Adrenal gland (tissue), 12 donors: Measurements from ENCODE around the gene SLC43A3. TPM values are rescaled to one million over a fixed set of nuclear protein-coding genes. Genes with fewer than 3 reads are reported as not detected.

Experiments
- DNase-seq, 7 donors: peaks; one replicate each; pipeline ENCODE4 v3.0.0-alpha.2; 2019 to 2020
- H3K27ac ChIP-seq, 5 donors: fragments of 200-600 bp; sonication (generic) in 4 of 5; 1 replicate in 3 of 5; 2 replicates in 2 of 5; pipeline versions ENCODE4 v1.5.1 to v1.8.0; 2016 to 2020; ENCODE audit warnings: mild to moderate bottlenecking in 1 of 5
- H3K27me3 ChIP-seq: fragments of 200-600 bp; 2 replicates; pipeline ENCODE4 v1.8.0; 2021
- H3K36me3 ChIP-seq, 2 donors: fragments of 200-600 bp; replicated peaks in 1 of 2; 1 replicate in 1 of 2; 2 replicates in 1 of 2; pipeline versions ENCODE4 v1.5.1 to v1.8.0; 2018 to 2022
- H3K4me1 ChIP-seq, 2 donors: fragments of 200-600 bp; replicated peaks in 1 of 2; 1 replicate in 1 of 2; 2 replicates in 1 of 2; pipeline versions ENCODE4 v1.5.1 to v1.8.0; 2018 to 2021
- H3K4me3 ChIP-seq, 4 donors: fragments of 200-600 bp; sonication (generic) in 3 of 4; one replicate each; pipeline ENCODE4 v1.5.1; 2016 to 2018
- H3K9me3 ChIP-seq, 3 donors: fragments of 200-600 bp; sonication (generic) in 1 of 3; replicated peaks in 1 of 3; 1 replicate in 2 of 3; 2 replicates in 1 of 3; pipeline versions ENCODE4 v1.5.1 to v1.8.0; 2016 to 2021
- POLR2A ChIP-seq, 2 donors: fragments of 450-650 bp; IDR thresholded peaks; one replicate each; pipeline ENCODE4 v1.6.1; 2017; ENCODE audit warnings: antibody characterized with exemption in 2 of 2, mild to moderate bottlenecking in 2 of 2, moderate library complexity in 1 of 2
- WGBS, 4 donors: extraction: QIAGEN DNeasy Blood & Tissue Kit in 2 of 4; methylation state at CpG; one replicate each; pipeline versions ENCODE4 v1.1.5 to v1.1.7; 2013 to 2017; 5-methylcytosine and 5-hydroxymethylcytosine counted together
- intact Hi-C, 2 donors: fragments of 100-400 bp; cut with DNase I; formaldehyde crosslinking; loops; one replicate each; pipeline versions ENCODE4 v1.14.1 to v1.15.0; 2022 to 2023
- polyA plus RNA-seq, 3 donors: library from polyadenylated mRNA; stranded (reverse); fragments of 200-250 nt in 2 of 3; fragments of 350-450 nt in 1 of 3; fragmentation: Illumina TruSeq in 1 of 3; extraction: RNeasy Lipid Tissue Mini Kit (QIAGEN cat#74804) in 1 of 3; gene quantifications; one replicate each; pipeline ENCODE4 v1.2.3, GENCODE V29; 2013 to 2014
- total RNA-seq, 9 donors: library from RNA; depleted of rRNA in 4 of 9; stranded (reverse); fragments of >200 nt in 4 of 9; fragments of 120-200 nt in 1 of 9; fragmentation: NEBNext Ultra II Directional in 1 of 9; extraction: Animal tissue kit (Norgen Biotek cat#: 25700) in 1 of 9; gene quantifications; one replicate each; pipeline versions ENCODE4 v1.1.0 to v1.2.4, GENCODE V29; 2013 to 2023
- TF ChIP-seq, protein P1 (sequence below), 6 experiments: fragments of 450-650 bp in 4 of 6; fragments of 200-600 bp in 2 of 6; sonication (generic) in 1 of 6; IDR thresholded peaks; 1 replicate in 5 of 6; 2 replicates in 1 of 6; pipeline versions ENCODE4 v1.5.1 to v1.8.0; 2016 to 2021; ENCODE audit warnings: antibody characterized with exemption in 6 of 6, mild to moderate bottlenecking in 2 of 6, moderate library complexity in 1 of 6
- donor health status: healthy with polysubstance abuse.
- donor health status: Bipolar disorder and iron deficiency.
- donor health status: DM: yes; HTN: yes; CAD: no.
- donor health status: DM: no; HTN: no; CAD: no.
- donor health status: DM: no; HTN: no; CAD: no.
- donor health status: DM: yes; HTN: yes; CAD: no.

Gene SLC43A3
- total and polyA plus RNA-seq, 12 donors, result 14.0 to 72.7 (median 27.3) TPM

DNA sequence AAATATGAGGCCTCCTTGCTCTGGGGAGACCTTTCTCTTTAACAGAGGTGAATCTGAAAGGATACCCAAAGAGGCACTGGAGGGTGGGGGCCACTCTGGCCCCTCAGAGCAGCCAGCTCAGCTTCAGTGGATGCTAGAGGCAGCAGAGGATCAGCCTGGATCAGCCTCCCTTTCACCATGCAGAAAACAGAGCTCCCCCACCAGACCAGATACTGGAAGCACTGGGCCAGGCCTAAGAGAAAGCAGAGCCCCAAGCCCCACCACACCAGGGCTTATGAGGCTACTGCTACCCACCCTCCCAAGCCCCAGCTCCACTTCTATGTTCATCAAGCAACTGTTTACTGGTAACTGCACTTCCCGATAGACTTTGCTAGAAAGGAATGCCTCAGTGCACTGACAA is 4.0 kb upstream of the SLC43A3 start:
- TF ChIP-seq, protein P1, sequence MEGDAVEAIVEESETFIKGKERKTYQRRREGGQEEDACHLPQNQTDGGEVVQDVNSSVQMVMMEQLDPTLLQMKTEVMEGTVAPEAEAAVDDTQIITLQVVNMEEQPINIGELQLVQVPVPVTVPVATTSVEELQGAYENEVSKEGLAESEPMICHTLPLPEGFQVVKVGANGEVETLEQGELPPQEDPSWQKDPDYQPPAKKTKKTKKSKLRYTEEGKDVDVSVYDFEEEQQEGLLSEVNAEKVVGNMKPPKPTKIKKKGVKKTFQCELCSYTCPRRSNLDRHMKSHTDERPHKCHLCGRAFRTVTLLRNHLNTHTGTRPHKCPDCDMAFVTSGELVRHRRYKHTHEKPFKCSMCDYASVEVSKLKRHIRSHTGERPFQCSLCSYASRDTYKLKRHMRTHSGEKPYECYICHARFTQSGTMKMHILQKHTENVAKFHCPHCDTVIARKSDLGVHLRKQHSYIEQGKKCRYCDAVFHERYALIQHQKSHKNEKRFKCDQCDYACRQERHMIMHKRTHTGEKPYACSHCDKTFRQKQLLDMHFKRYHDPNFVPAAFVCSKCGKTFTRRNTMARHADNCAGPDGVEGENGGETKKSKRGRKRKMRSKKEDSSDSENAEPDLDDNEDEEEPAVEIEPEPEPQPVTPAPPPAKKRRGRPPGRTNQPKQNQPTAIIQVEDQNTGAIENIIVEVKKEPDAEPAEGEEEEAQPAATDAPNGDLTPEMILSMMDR (IDR thresholded peaks at IDR 0.05), result no peak
- no peak for TF ChIP-seq POLR2A (IDR thresholded peaks at IDR 0.05)
- Histone ChIP-seq H3K4me3 (no peak overlapping the region), H3K36me3 (no peaks in the 10 kb centered on the region), H3K27me3 (no peaks in the 10 kb centered on the region), H3K4me1 (peaks cover 17 to 36% of the 10 kb centered on the region in 2 donors), H3K27ac (no peak overlapping the region), H3K9me3 (no peaks in the 10 kb centered on the region)
- 83 to 100% (median 91%) methylated on average over 1 of the region's 1 CpG for WGBS, 4 donors
- DNase-seq, result no peak
- intact Hi-C loops, result no loop called here

DNA sequence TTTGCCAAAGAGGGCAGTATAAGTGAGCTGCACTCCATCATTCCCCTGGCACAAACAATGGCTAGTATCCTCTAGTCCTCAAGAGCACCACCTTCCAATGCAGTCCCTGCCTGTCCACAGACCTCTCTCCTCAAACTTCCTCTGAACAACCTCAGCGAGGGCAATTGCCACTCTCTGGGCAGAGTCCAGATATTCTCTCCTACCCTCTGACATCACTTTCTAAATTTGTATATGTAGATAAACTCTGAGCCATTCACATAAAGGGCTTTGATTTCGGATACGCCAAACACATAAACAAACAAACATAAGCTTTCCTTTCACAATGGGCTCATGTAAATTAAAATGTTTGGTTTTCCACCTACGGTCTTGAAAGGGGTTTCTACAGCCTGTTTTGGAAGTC is 3.0 kb upstream of the SLC43A3 start:
- Histone ChIP-seq H3K27me3 (no peaks in the 10 kb centered on the region), H3K36me3 (no peaks in the 10 kb centered on the region), H3K4me1 (peaks cover 27 to 44% of the 10 kb centered on the region in 2 donors), H3K9me3 (no peaks in the 10 kb centered on the region), H3K4me3 (no peak overlapping the region), H3K27ac (no peak overlapping the region)
- TF ChIP-seq, protein P1 (IDR thresholded peaks at IDR 0.05), result no peak
- TF ChIP-seq POLR2A (IDR thresholded peaks at IDR 0.05), result no peak
- no peak for DNase-seq
- intact Hi-C loops, result no loop called here
- WGBS, 4 donors, result 73 to 86% (median 79%) methylated on average over 4 of the region's 4 CpGs

DNA sequence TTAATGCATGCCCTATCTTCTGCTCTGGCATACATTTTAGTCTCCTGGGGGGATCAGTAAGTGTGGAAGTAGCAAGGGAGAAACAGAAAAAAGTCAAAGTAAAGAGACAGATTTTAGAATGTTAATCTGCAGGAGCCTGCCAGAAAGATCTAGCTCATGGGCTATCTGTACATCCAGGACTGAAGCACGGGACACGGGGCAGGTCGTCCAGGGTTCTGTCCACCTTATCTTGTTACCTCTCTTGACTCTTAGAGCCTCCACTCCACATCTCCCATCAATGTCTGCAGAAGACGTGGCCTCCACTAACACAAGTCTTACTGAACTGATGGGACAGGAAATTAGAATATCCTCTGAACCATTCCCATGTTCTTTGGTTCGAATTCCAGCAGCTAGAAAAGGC is 1.7 kb upstream of the SLC43A3 start:
- no peaks in the 10 kb centered on the region for H3K9me3 ChIP-seq
- no peak for DNase-seq
- 81 to 94% (median 88%) methylated on average over 5 of the region's 5 CpGs for WGBS, 4 donors
- peaks cover 36 to 46% of the 10 kb centered on the region in 2 donors for H3K4me1 ChIP-seq
- no peaks in the 10 kb centered on the region for H3K27me3 ChIP-seq
- peak overlapping the region in 1 of 5 donors; percentile 96 for H3K27ac ChIP-seq
- intact Hi-C loops, result no loop called here
- no peak overlapping the region for H3K4me3 ChIP-seq
- TF ChIP-seq, protein P1 (IDR thresholded peaks at IDR 0.05), result no peak
- H3K36me3 ChIP-seq, result no peaks in the 10 kb centered on the region

DNA sequence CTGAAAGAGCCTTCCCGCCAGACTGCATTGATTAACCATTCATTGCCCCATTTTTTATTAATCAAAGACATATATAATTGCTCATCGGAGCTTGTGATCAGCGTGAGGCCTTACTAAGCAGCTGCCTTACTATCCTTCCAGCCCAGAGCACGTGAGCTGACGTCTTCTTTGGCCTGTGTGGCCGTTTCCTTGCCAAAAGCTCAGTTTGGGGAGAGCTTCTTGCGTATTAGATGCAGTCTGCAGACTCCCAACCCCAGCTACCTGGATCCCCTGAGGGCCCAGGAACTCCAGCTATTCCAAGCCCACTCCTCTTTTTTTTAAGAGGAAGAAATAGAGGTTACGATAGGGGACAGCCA is 784 bp upstream of the SLC43A3 start:
- Histone ChIP-seq H3K36me3 (peaks cover 0 to 7% of the 10 kb centered on the region in 2 donors), H3K4me3 (peak overlapping the region in 1 of 4 donors; percentile 46), H3K4me1 (peaks cover 36 to 46% of the 10 kb centered on the region in 2 donors), H3K27me3 (no peaks in the 10 kb centered on the region), H3K9me3 (no peaks in the 10 kb centered on the region), H3K27ac (peak overlapping the region; percentile 77 to 96 (median 88))
- WGBS, 4 donors, result 50 to 76% (median 64%) methylated on average over 8 of the region's 8 CpGs
- peak in 6 of 7 donors; percentile 27 to 67 (median 52) for DNase-seq
- intact Hi-C loops, result no loop called here
- TF ChIP-seq POLR2A (IDR thresholded peaks at IDR 0.05), result no peak
- TF ChIP-seq, protein P1 (IDR thresholded peaks at IDR 0.05), result no peak
